Activated naive CD8-positive, alpha-beta T cell treated with anti-CD3 and anti-CD28 coated beads, Interleukin-2, amount 50 U/mL, for 16 hours (primary cell): Measurements from ENCODE around the gene UCP2.

Experiments used
- DNase-seq: peaks from one replicate; pipeline ENCODE4 v3.0.0-alpha.2; 2020; ENCODE audit warnings: low read depth, low spot score

UCP2 gene

GRCh38 chr11:73972620-73973449 lies 9.8 kb downstream of the UCP2 start:
- no peak for DNase-seq

- no peak for DNase-seq
Measured at GRCh38 chr11:73972187-73972586, 10.5 kb downstream of the UCP2 start.

GRCh38 chr11:73971175-73971719 lies 11.4 kb downstream of the UCP2 start:
- no peak for DNase-seq

- DNase-seq, result no peak
Measured at GRCh38 chr11:73969991-73970800, 12.4 kb downstream of the UCP2 start.

- DNase-seq, result no peak
Measured at GRCh38 chr11:73969091-73969490, 13.6 kb downstream of the UCP2 start.

- DNase-seq, result no peak
Measured at GRCh38 chr11:73968356-73968966, 14.2 kb downstream of the UCP2 start.

- DNase-seq, result no peak
Measured at GRCh38 chr11:73965764-73966121, 16.9 kb downstream of the UCP2 start.

GRCh38 chr11:73965076-73965763 lies 17.4 kb downstream of the UCP2 start:
- no peak for DNase-seq

GRCh38 chr11:73963861-73964260 lies 18.8 kb downstream of the UCP2 start:
- no peak for DNase-seq

- DNase-seq, result no peak
Measured at GRCh38 chr11:73962101-73962705, 20.4 kb downstream of the UCP2 start.

- DNase-seq, result no peak
Measured at GRCh38 chr11:73961321-73961720, 21.3 kb downstream of the UCP2 start.

GRCh38 chr11:73958521-73959141 lies 24.0 kb downstream of the UCP2 start:
- DNase-seq, result no peak

- no peak for DNase-seq
Measured at GRCh38 chr11:73957654-73958361, 24.8 kb downstream of the UCP2 start.

- DNase-seq, result no peak
Measured at GRCh38 chr11:73956876-73957653, 25.6 kb downstream of the UCP2 start.

- no peak for DNase-seq
Measured at GRCh38 chr11:73951797-73952196, 30.8 kb downstream of the UCP2 start.

- DNase-seq, result no peak
Measured at GRCh38 chr11:73950869-73951710, 31.6 kb downstream of the UCP2 start, which contains the start of gene DNAJB13. Gene DNAJB13, plus strand, starts transcription at chr11:73951026. Its CDS starts 44 bp downstream, at chr11:73951070.

- DNase-seq, result no peak
Measured at GRCh38 chr11:73949912-73950311, 32.7 kb downstream of the UCP2 start.

- DNase-seq, result no peak
Measured at GRCh38 chr11:73949246-73949645, 33.4 kb downstream of the UCP2 start.
